IMR-90 (cell line): ENCODE measurements around the gene SERPINA6. TPM values are rescaled to one million over a fixed set of nuclear protein-coding genes. Genes with fewer than 3 reads are reported as not detected.
"Not testable (repeated sequence)": the region's sequence is repeated elsewhere in the genome, so short reads cannot be mapped to it uniquely, and the experiment has no call there.

Experiments
- ATAC-seq: fragments of 200-7000 bp; cut with Tn5 transposase; 2 replicates; pipeline ENCODE4 v1.9.1; 2020; ENCODE audit warnings: low read depth, mild to moderate bottlenecking, moderate library complexity
- BruUV-seq: library from RNA; stranded (reverse); fragments of 400-500 nt; replicated peaks from 2 replicates; lab custom pipeline; 2021; lab: Mats Ljungman, UMichigan
- CTCF ChIA-PET: fragments of 300-600 bp; formaldehyde crosslinking; extraction: SDS; loops from one replicate; lab custom pipeline; 2021; ENCODE audit warnings: antibody characterized with exemption; lab: Yijun Ruan, JAX
- POLR2A ChIA-PET: fragments of 300-600 bp; sonication (Branson Sonifier 250); formaldehyde crosslinking; loops from one replicate; lab custom pipeline; 2022; ENCODE audit warnings: antibody characterized with exemption; ENCODE audit not compliant: unreplicated experiment; lab: Charles Lee
- DNase-seq: peaks from one replicate; pipeline ENCODE4 v3.0.0; 2013
- H2AFZ ChIP-seq: replicated peaks from 2 replicates; pipeline ENCODE3; 2013; ENCODE audit warnings: low read length, mild to moderate bottlenecking; ENCODE audit not compliant: poor library complexity
- H2AK5ac ChIP-seq: 2 replicates; pipeline ENCODE4 v1.6.1; 2013; ENCODE audit warnings: low read depth, low read length, inconsistent platforms
- H2AK9ac ChIP-seq: replicated peaks from 2 replicates; pipeline ENCODE3; 2013; ENCODE audit warnings: mild to moderate bottlenecking, low read depth, low read length, moderate library complexity; ENCODE audit not compliant: poor library complexity
- H2BK120ac ChIP-seq: 2 replicates; pipeline ENCODE4 v1.6.1; 2013; ENCODE audit warnings: low read depth, low read length, inconsistent platforms
- H2BK15ac ChIP-seq: 3 replicates; pipeline ENCODE4 v1.6.1; 2013; ENCODE audit warnings: low read depth, low read length, inconsistent platforms
- H2BK20ac ChIP-seq: 2 replicates; pipeline ENCODE4 v1.6.1; 2013; ENCODE audit warnings: low read depth, mild to moderate bottlenecking, inconsistent platforms, low read length, moderate library complexity
- H2BK5ac ChIP-seq: 2 replicates; pipeline ENCODE4 v1.6.1; 2013; ENCODE audit warnings: mild to moderate bottlenecking, low read depth, low read length, inconsistent platforms; ENCODE audit not compliant: poor library complexity, severe bottlenecking
- H3K14ac ChIP-seq: replicated peaks from 2 replicates; pipeline ENCODE4 v1.6.1; 2013; ENCODE audit warnings: low read depth, low read length, inconsistent platforms
- H3K18ac ChIP-seq: 2 replicates; pipeline ENCODE4 v1.6.1; 2013; ENCODE audit warnings: low read depth, low read length, control low read depth
- H3K23ac ChIP-seq: 2 replicates; pipeline ENCODE4 v1.6.1; 2013; ENCODE audit warnings: low read depth, low read length, inconsistent platforms
- H3K27ac ChIP-seq: 2 replicates; pipeline ENCODE4 v1.5.1; 2013; ENCODE audit warnings: mild to moderate bottlenecking, control low read depth, low read length; ENCODE audit not compliant: insufficient read depth
- H3K27me3 ChIP-seq: 2 replicates; pipeline ENCODE4 v1.6.1; 2013; ENCODE audit warnings: low read length; ENCODE audit not compliant: control insufficient read depth, insufficient read depth
- H3K36me3 ChIP-seq: 2 replicates; pipeline ENCODE4 v1.6.1; 2013; ENCODE audit warnings: low read length, mixed read lengths; ENCODE audit not compliant: control insufficient read depth, insufficient read depth
- H3K4ac ChIP-seq: 2 replicates; pipeline ENCODE4 v1.6.1; 2013; ENCODE audit warnings: low read depth, low read length, inconsistent platforms
- H3K4me1 ChIP-seq: 2 replicates; pipeline ENCODE4 v1.6.1; 2013; ENCODE audit warnings: low read length, mixed read lengths; ENCODE audit not compliant: control insufficient read depth, insufficient read depth
- H3K4me2 ChIP-seq: 2 replicates; pipeline ENCODE4 v1.6.1; 2013; ENCODE audit warnings: low read depth, mild to moderate bottlenecking, control low read depth, low read length, moderate library complexity
- H3K4me3 ChIP-seq: 2 replicates; pipeline ENCODE4 v1.5.1; 2013; ENCODE audit warnings: low read depth, mild to moderate bottlenecking, control low read depth, low read length, moderate library complexity; ENCODE audit not compliant: insufficient read depth
- H3K56ac ChIP-seq: 2 replicates; pipeline ENCODE4 v1.6.1; 2013; ENCODE audit warnings: low read length, inconsistent platforms; ENCODE audit not compliant: insufficient read depth; ENCODE audit errors: extremely low read depth
- H3K79me1 ChIP-seq, 2 experiments: 2 replicates each; pipeline ENCODE4 v1.6.1; 2013; ENCODE audit warnings: low read length in 2 of 2, inconsistent platforms in 1 of 2, low read depth in 1 of 2
- H3K9ac ChIP-seq: 2 replicates; pipeline ENCODE4 v1.6.1; 2013; ENCODE audit warnings: low read depth, low read length, control low read depth
- H3K9me1 ChIP-seq: 2 replicates; pipeline ENCODE4 v1.6.1; 2013; ENCODE audit warnings: low read length, inconsistent platforms; ENCODE audit not compliant: insufficient read depth
- H3K9me3 ChIP-seq: 2 replicates; pipeline ENCODE4 v1.6.1; 2013; ENCODE audit warnings: low read length; ENCODE audit not compliant: control insufficient read depth, insufficient read depth
- H4K20me1 ChIP-seq: 2 replicates; pipeline ENCODE4 v1.6.1; 2013; ENCODE audit warnings: low read length, inconsistent platforms; ENCODE audit not compliant: insufficient read depth
- H4K5ac ChIP-seq: 2 replicates; pipeline ENCODE4 v1.6.1; 2013; ENCODE audit warnings: mild to moderate bottlenecking, low read depth, low read length, control low read depth
- H4K8ac ChIP-seq, 2 experiments: 2 replicates each; pipeline ENCODE4 v1.6.1; 2013; ENCODE audit warnings: low read depth in 2 of 2, low read length in 2 of 2, control low read depth in 1 of 2, inconsistent platforms in 1 of 2
- H4K91ac ChIP-seq: 2 replicates; pipeline ENCODE4 v1.6.1; 2013; ENCODE audit warnings: low read depth, low read length, inconsistent platforms; ENCODE audit not compliant: insufficient read depth
- WGBS, 2 experiments: methylation state at CpG; one replicate each; pipeline versions ENCODE4 v1.1.5 to v1.1.7; 2013; ENCODE audit warnings: missing lambda C conversion rate in 2 of 2; ENCODE audit not compliant: insufficient read length in 1 of 2; ENCODE audit errors: extremely low coverage in 2 of 2; 5-methylcytosine and 5-hydroxymethylcytosine counted together
- dilution Hi-C: fragments of 300-500 bp; cut with HindIII; formaldehyde crosslinking; loops from one replicate; pipeline ENCODE4 v1.14.3; 2018; ENCODE audit warnings: low sequenced_read_pairs; ENCODE audit not compliant: unreplicated experiment
- in situ Hi-C: fragments of 300-500 bp; cut with MboI; formaldehyde crosslinking; loops from 3 replicates; pipeline ENCODE4 v1.14.3; 2019; ENCODE audit warnings: low sequenced_read_pairs, inconsistent platforms, mixed read lengths
- intact Hi-C: fragments of 100-400 bp; cut with micrococcal nuclease; formaldehyde crosslinking; loops from 2 replicates; pipeline ENCODE4 v1.10.0; 2022
- polyA plus RNA-seq, 3 experiments: library from polyadenylated mRNA; depleted of rRNA; stranded (reverse); fragments of >200 nt; gene quantifications; 2 replicates each; pipeline ENCODE4 v1.2.3, GENCODE V29; 2012; ENCODE audit warnings: low replicate concordance in 1 of 3
- total RNA-seq: library from RNA; depleted of rRNA; stranded (reverse); fragments of >200 nt; gene quantifications from 2 replicates; pipeline ENCODE4 v1.2.3, GENCODE V29; 2012

Gene SERPINA6
- total and polyA plus RNA-seq, 2 of the 4 experiments (the other 2 are of a cell fraction): not detected

GRCh38 chr14:94268582-94268981, 54.6 kb downstream of the SERPINA6 start:
- H2BK120ac ChIP-seq, H3K4me3 ChIP-seq, H3K27me3 ChIP-seq, H3K36me3 ChIP-seq, dilution Hi-C loops, ATAC-seq, H3K56ac ChIP-seq, H3K9me1 ChIP-seq, H4K8ac ChIP-seq, H2AK5ac ChIP-seq, H4K20me1 ChIP-seq, H3K14ac ChIP-seq, H2BK5ac ChIP-seq, H2BK15ac ChIP-seq, H3K27ac ChIP-seq, H2AK9ac ChIP-seq, H2AFZ ChIP-seq, BruUV-seq, H3K4me1 ChIP-seq, H3K4ac ChIP-seq, H4K5ac ChIP-seq, H3K23ac ChIP-seq, in situ Hi-C loops, H2BK20ac ChIP-seq, POLR2A ChIA-PET, CTCF ChIA-PET, H3K9me3 ChIP-seq, H3K4me2 ChIP-seq, H3K18ac ChIP-seq, intact Hi-C loops, H3K79me1 ChIP-seq, DNase-seq, H3K9ac ChIP-seq, H4K91ac ChIP-seq: not testable (repeated sequence)
- no CpG with 5 or more reads among the region's 7 CpGs for WGBS, 2 experiments
